Right atrium auricular region (tissue), 2 donors: Measurements from ENCODE around the gene TRIO. TPM values are rescaled to one million over a fixed set of nuclear protein-coding genes. Genes with fewer than 3 reads are reported as not detected.

Experiments
- DNase-seq: peaks from one replicate; pipeline ENCODE4 v3.0.0-alpha.2; 2019; ENCODE audit warnings: low spot score
- H3K27ac ChIP-seq, 2 donors: fragments of 200-600 bp; sonication (generic); 1 replicate in 1 of 2; 2 replicates in 1 of 2; pipeline ENCODE4 v1.5.1; 2016 to 2019
- H3K27me3 ChIP-seq, 2 donors: fragments of 200-600 bp; sonication (generic); one replicate each; pipeline versions ENCODE4 v1.5.1 to v1.6.0; 2017 to 2019
- H3K36me3 ChIP-seq: fragments of 200-600 bp; sonication (generic); one replicate; pipeline ENCODE4 v1.5.1; 2016
- H3K4me1 ChIP-seq, 2 donors: fragments of 200-600 bp; sonication (generic); one replicate each; pipeline versions ENCODE4 v1.5.1 to v1.6.0; 2017 to 2019
- H3K4me3 ChIP-seq, 2 donors: fragments of 200-600 bp; sonication (generic); 1 replicate in 1 of 2; 2 replicates in 1 of 2; pipeline ENCODE4 v1.5.1; 2017 to 2019; ENCODE audit warnings: mild to moderate bottlenecking in 1 of 2, moderate library complexity in 1 of 2
- H3K9me3 ChIP-seq, 2 donors: fragments of 200-600 bp; sonication (generic); one replicate each; pipeline ENCODE4 v1.5.1; 2019
- CTCF ChIP-seq, 2 donors: fragments of 200-600 bp; sonication (generic); IDR thresholded peaks; one replicate each; pipeline ENCODE4 v1.5.1; 2019; ENCODE audit warnings: antibody characterized with exemption in 2 of 2
- total RNA-seq, 2 donors: library from RNA; depleted of rRNA; stranded (reverse); fragments of >200 nt; gene quantifications; one replicate each; pipeline ENCODE4 v1.1.0, GENCODE V29; 2016

TRIO gene
- total RNA-seq, 2 donors from 2014 or later = 51.6 to 67.0 TPM

- no peaks in the 10 kb centered on the region for H3K27me3 ChIP-seq
- H3K4me1 ChIP-seq = peaks cover 0 to 8% of the 10 kb centered on the region in 2 donors
- H3K27ac ChIP-seq = no peak overlapping the region
- H3K9me3 ChIP-seq = no peaks in the 10 kb centered on the region
- H3K36me3 ChIP-seq = peaks cover 9% of the 10 kb centered on the region
- H3K4me3 ChIP-seq = no peak overlapping the region
- TF ChIP-seq CTCF (IDR thresholded peaks at IDR 0.05) = no peak
- DNase-seq = no peak
Measured at GRCh38 chr5:14330291-14330690, 187.1 kb downstream of the TRIO start.

GRCh38 chr5:14330729-14331385 lies 187.7 kb downstream of the TRIO start:
- no peak for TF ChIP-seq CTCF (IDR thresholded peaks at IDR 0.05)
- Histone ChIP-seq H3K9me3 (no peaks in the 10 kb centered on the region), H3K4me3 (no peak overlapping the region), H3K36me3 (peaks cover 9% of the 10 kb centered on the region), H3K4me1 (peaks cover 0 to 5% of the 10 kb centered on the region in 2 donors), H3K27me3 (no peaks in the 10 kb centered on the region), H3K27ac (no peak overlapping the region)
- no peak for DNase-seq

DNA sequence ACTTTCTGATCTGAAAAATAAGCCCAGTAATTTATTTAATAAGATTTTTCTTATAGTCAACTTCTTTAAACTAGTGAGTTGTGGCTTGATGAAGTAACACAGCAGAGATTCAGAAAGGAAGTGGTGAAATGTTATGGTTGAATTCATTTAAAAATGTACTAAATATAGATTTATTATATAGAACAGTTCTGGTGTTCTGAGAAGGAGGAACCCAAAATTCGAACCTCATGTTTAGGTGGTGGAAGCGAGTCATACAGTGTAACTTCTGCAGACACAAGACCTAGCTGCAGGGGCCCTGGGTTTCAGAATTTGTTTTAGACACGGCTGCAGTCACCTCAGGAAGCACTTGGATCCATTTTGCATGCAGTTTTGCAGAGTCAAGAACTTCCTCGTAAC lies 188.2 kb downstream of the TRIO start:
- Histone ChIP-seq H3K4me1 (peaks cover 0 to under 1% of the 10 kb centered on the region in 2 donors), H3K9me3 (no peaks in the 10 kb centered on the region), H3K27ac (no peak overlapping the region), H3K4me3 (no peak overlapping the region), H3K36me3 (peaks cover 12% of the 10 kb centered on the region), H3K27me3 (no peaks in the 10 kb centered on the region)
- no peak for DNase-seq
- no peak for TF ChIP-seq CTCF (IDR thresholded peaks at IDR 0.05)

DNA sequence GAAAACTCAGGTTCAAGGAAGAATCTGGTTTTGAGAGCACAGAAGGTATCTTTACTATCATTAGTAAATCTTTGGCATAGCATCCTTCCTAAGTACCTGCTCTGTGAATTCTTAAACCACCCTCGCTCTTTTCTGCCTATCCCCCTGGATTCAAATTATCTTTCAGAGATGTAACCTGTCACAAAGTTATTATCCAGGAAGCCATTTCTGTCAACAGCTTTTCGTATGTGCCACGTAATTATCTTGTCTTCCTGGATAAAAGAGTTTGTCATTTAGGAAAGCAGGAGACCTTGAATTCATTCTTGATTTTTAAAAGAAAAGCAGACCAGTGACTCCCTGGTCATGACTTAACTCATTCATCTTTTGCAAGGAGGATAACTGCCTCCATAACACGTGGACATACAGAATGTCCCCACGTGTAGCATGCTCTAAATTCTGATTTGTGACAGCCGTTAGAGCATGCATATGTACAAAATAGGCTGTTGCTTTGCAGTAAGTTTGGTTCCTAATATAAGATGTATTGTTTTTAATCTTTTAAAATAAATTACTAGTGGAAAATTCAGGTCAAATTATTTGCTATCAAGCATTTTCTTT lies 189.0 kb downstream of the TRIO start:
- Histone ChIP-seq H3K27me3 (no peaks in the 10 kb centered on the region), H3K4me3 (no peak overlapping the region), H3K27ac (no peak overlapping the region), H3K9me3 (no peaks in the 10 kb centered on the region), H3K4me1 (no peaks in the 10 kb centered on the region), H3K36me3 (peaks cover 19% of the 10 kb centered on the region)
- DNase-seq = no peak
- no peak for TF ChIP-seq CTCF (IDR thresholded peaks at IDR 0.05)

DNA sequence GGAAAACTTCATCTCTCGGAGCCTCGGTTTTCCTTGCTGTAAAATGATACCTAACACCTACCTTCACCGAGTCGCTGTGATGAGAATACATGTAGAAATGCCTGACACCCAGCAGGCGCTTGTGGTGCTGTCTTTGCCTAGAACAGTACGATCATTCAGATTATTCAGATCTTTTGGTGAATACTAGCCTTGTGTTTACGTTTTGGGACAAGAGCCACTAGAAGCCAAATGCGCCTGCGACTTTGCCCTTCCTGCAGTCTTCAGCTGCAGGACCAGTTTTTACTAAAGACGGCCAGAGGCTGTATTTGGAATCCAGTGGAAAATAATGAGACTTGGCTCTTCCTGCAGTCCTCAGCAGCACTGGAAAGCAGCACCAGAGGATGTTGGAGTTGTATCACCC lies 189.6 kb downstream of the TRIO start:
- Histone ChIP-seq H3K4me3 (no peak overlapping the region), H3K9me3 (no peaks in the 10 kb centered on the region), H3K27ac (no peak overlapping the region), H3K27me3 (no peaks in the 10 kb centered on the region), H3K4me1 (no peaks in the 10 kb centered on the region), H3K36me3 (peaks cover 24% of the 10 kb centered on the region)
- TF ChIP-seq CTCF (IDR thresholded peaks at IDR 0.05) = no peak
- DNase-seq = no peak

GRCh38 chr5:14337593-14337992 lies 194.5 kb downstream of the TRIO start:
- no peak overlapping the region for H3K27ac ChIP-seq
- DNase-seq = no peak
- peaks cover 0 to 8% of the 10 kb centered on the region in 2 donors for H3K4me1 ChIP-seq
- no peak for TF ChIP-seq CTCF (IDR thresholded peaks at IDR 0.05)
- H3K36me3 ChIP-seq = peaks cover 31% of the 10 kb centered on the region
- no peak overlapping the region for H3K4me3 ChIP-seq
- no peaks in the 10 kb centered on the region for H3K27me3 ChIP-seq
- H3K9me3 ChIP-seq = no peaks in the 10 kb centered on the region
